Effector CD4-positive, alpha-beta T cell (primary cell): ENCODE results near the gene UBE2M.
"Not testable (repeated sequence)": the region's sequence is repeated elsewhere in the genome, so short reads cannot be mapped to it uniquely, and the experiment has no call there.

Experiments
- DNase-seq: peaks from one replicate; pipeline ENCODE4 v3.0.0-alpha.2; 2020

Gene UBE2M

GRCh38 chr19:58511353-58512208, 46.8 kb downstream of the UBE2M start, which contains the start of gene SLC27A5:
Gene SLC27A5, minus strand, starts transcription at chr19:58511992. Its CDS starts 37 bp downstream, at chr19:58511955.
- no peak for DNase-seq

- no peak for DNase-seq
Observed at GRCh38 chr19:58510084-58510862, 48.1 kb downstream of the UBE2M start.

GRCh38 chr19:58509731-58510083, 48.7 kb downstream of the UBE2M start:
- no peak for DNase-seq

GRCh38 chr19:58507602-58508223, 50.7 kb downstream of the UBE2M start:
- not testable (repeated sequence) for DNase-seq
